ENCODE measurements around the gene SUSD4.

The SUSD4 gene, protein sequence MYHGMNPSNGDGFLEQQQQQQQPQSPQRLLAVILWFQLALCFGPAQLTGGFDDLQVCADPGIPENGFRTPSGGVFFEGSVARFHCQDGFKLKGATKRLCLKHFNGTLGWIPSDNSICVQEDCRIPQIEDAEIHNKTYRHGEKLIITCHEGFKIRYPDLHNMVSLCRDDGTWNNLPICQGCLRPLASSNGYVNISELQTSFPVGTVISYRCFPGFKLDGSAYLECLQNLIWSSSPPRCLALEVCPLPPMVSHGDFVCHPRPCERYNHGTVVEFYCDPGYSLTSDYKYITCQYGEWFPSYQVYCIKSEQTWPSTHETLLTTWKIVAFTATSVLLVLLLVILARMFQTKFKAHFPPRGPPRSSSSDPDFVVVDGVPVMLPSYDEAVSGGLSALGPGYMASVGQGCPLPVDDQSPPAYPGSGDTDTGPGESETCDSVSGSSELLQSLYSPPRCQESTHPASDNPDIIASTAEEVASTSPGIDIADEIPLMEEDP

DNA sequence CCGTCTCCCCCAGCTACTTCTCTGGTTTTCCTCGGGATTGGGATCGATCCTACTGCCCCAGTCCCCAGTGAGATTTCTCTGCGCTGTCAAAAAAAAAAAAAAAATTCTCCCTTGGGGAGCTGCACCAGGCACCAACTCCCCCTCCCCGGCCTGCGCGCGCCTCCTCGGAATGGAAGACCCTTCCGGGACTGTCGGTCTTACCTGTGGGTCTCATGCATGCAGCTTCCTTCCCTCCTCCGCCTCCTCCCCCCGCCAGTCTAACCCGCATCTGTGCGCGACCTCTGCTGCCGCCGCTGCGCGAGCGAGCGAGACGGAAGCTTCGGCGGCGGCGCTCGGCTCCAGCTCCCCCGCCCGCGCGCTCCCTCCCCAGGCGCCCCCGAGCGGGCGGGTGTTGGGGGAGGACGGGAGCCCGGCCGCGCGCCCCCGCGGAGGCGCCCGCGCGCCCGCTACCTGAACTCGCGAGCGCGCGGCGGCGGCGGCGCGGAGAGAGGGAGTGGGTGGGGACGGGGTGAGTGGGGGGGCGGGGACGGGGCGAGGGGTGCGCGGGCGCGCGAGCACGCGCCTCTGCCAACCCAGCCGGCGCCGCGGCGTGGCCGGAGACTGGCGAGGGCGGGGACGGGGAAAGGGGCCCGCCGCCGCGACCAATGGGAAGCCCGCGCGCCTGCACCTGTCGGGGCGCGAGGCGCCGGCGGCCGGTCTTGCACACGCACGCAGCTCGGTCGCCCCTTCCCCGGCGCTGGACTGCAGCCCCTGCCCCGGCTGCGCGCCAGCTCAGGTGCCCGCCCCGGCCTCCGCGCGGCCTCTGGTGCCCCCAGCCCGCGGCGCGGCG is at the start of gene SUSD4:
TSS of gene SUSD4 (minus strand) at position 321 of the 829 bp plus-strand sequence. CDS start 751 bp downstream, outside the sequence.
- TF ChIP-seq, protein P1, sequence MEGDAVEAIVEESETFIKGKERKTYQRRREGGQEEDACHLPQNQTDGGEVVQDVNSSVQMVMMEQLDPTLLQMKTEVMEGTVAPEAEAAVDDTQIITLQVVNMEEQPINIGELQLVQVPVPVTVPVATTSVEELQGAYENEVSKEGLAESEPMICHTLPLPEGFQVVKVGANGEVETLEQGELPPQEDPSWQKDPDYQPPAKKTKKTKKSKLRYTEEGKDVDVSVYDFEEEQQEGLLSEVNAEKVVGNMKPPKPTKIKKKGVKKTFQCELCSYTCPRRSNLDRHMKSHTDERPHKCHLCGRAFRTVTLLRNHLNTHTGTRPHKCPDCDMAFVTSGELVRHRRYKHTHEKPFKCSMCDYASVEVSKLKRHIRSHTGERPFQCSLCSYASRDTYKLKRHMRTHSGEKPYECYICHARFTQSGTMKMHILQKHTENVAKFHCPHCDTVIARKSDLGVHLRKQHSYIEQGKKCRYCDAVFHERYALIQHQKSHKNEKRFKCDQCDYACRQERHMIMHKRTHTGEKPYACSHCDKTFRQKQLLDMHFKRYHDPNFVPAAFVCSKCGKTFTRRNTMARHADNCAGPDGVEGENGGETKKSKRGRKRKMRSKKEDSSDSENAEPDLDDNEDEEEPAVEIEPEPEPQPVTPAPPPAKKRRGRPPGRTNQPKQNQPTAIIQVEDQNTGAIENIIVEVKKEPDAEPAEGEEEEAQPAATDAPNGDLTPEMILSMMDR (IDR thresholded peaks at IDR 0.05; ENCODE audit: extremely low read depth, missing control alignments): no peak
- peak; percentile 62 for DNase-seq (ENCODE audit: low spot score)

DNA sequence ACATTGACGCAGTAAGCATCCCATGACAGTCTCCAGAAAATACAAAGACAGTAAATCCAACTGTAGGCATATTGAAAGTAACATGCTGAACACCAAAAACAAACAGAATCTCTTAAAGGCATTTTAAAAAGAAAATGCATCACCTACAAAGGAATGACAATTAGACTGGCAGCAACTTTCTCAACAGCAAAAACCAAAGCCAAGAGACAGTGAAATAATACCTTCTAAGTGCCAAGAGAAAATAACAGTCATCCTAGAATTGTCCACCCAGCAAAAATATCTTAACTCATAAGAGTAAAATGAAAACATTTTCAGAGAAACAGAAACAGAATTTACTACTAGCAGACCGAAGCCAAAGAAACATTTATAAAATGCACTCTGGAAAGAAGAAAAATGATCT is 49.2 kb upstream of the SUSD4 start:
- TF ChIP-seq, protein P1 (IDR thresholded peaks at IDR 0.05; ENCODE audit: extremely low read depth, missing control alignments): no peak

DNA sequence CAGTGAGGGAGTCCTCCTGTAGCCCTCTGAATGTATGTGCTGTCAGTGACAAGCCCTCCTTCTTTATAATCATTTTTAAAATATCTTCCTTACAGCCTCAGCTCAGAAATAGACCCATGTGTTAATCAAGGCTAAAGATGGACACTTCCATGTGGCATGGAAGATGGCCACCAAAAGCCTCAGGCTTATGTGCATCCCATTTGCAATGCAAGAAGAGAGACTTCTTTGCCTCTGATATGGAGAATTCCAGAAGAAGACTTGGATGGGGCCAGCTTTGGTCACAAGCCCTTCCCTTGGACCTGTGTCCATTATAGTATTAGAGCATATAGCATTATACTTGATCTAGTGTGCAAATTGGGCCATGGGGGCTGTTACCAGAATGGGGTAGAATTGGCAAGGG is 47.7 kb upstream of the SUSD4 start:
- TF ChIP-seq, protein P1 (IDR thresholded peaks at IDR 0.05; ENCODE audit: extremely low read depth, missing control alignments): no peak
- no peak for DNase-seq (ENCODE audit: low spot score)

More for the DNA sequence above, 49.2 kb upstream of the SUSD4 start:
- no peak for DNase-seq (ENCODE audit: low spot score)

DNA sequence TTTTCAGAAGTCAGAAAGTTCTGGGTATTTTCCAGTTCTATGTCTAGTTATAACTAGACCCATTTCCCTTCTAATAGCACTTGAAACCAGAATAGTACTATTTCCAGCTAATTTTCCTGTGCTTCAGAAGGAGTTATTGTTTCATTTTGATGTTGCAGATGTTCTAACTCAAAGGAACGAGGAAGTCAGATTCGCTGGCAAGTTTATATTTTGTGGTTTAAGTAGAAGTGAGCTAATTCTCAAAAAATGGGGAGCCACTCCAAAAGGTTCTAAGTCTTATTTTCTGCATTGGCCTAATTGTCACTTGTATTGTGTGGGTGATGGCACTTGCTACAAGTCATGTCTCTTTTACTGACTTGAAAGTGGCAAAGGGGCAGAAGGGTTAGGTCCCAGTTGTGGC is 47.3 kb upstream of the SUSD4 start:
- TF ChIP-seq, protein P1 (IDR thresholded peaks at IDR 0.05; ENCODE audit: extremely low read depth, missing control alignments): no peak
- DNase-seq (ENCODE audit: low spot score): no peak

DNA sequence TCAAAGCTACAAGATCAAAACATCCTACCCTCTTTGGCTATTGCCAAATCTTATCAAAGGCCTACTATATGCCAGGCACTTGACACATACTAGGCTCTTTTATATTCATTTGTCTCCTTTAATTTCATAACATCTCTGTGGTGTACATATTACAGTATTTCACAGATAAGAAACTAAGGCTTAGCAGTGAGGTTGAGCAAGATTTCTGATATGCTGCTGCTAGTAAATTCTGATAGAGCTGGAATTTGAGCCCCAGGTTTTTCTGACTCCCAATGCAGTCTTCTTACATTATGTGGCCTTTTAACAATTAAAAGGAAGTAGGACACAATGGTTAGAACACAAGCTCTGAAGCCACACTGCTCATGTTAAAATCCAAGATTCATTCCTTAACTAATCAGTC is 46.1 kb upstream of the SUSD4 start:
- TF ChIP-seq, protein P1 (IDR thresholded peaks at IDR 0.05; ENCODE audit: extremely low read depth, missing control alignments): no peak
- no peak for DNase-seq (ENCODE audit: low spot score)

DNA sequence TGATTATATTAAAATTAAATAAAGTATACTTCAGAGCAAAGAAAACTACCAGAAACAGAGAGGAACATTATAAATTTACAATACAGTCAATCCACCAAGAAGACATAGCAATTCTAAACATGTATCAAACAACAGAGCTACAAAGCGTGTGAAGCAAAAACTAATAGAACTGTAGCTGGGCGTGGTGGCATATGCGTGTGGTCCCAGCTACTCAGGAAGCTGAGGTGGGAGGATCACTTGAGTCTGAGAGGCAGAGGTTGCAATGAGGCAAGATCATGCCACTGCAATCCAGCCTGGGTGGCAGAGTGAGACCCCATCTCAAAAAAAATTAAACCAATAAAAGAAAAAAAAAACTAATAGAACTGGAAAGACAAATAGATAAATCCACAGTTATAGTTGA is 41.5 kb upstream of the SUSD4 start:
- TF ChIP-seq, protein P1 (IDR thresholded peaks at IDR 0.05; ENCODE audit: extremely low read depth, missing control alignments): no peak
- DNase-seq (ENCODE audit: low spot score): no peak

All from GM20000 (cell line).